Hepatocyte (in vitro differentiated cells): Measurements from ENCODE around the gene VAV1. TPM values are rescaled to one million over a fixed set of nuclear protein-coding genes. Genes with fewer than 3 reads are reported as not detected.
"Not testable (repeated sequence)": the region's sequence is repeated elsewhere in the genome, so short reads cannot be mapped to it uniquely, and the experiment has no call there.

Experiments used
- DNase-seq: peaks from one replicate; pipeline ENCODE4 v3.0.0-alpha.2; 2016; ENCODE audit warnings: low spot score
- H2AFZ ChIP-seq: fragments of 200-600 bp; sonication (generic); 2 replicates; pipeline ENCODE4 v1.6.0; 2016; ENCODE audit warnings: antibody characterized with exemption, mild to moderate bottlenecking
- H3K27ac ChIP-seq: fragments of 200-600 bp; sonication (generic); 2 replicates; pipeline ENCODE4 v1.5.1; 2016; ENCODE audit warnings: mild to moderate bottlenecking
- H3K27me3 ChIP-seq: fragments of 200-600 bp; sonication (generic); 2 replicates; pipeline ENCODE4 v1.6.1; 2016
- H3K36me3 ChIP-seq: fragments of 200-600 bp; sonication (generic); replicated peaks from 2 replicates; pipeline ENCODE4 v1.5.1; 2016; ENCODE audit warnings: low read depth; ENCODE audit not compliant: insufficient read depth
- H3K4me1 ChIP-seq: fragments of 200-600 bp; sonication (generic); 2 replicates; pipeline ENCODE4 v1.5.1; 2016; ENCODE audit warnings: mild to moderate bottlenecking, moderate library complexity; ENCODE audit not compliant: insufficient read depth
- H3K4me2 ChIP-seq: fragments of 200-600 bp; sonication (generic); 2 replicates; pipeline ENCODE4 v1.6.0; 2016
- H3K4me3 ChIP-seq: fragments of 200-600 bp; sonication (generic); 2 replicates; pipeline ENCODE4 v1.5.1; 2016; ENCODE audit warnings: mild to moderate bottlenecking
- H3K79me2 ChIP-seq: fragments of 200-600 bp; sonication (generic); 2 replicates; pipeline ENCODE4 v1.6.0; 2017; ENCODE audit warnings: mild to moderate bottlenecking
- H3K9me2 ChIP-seq: fragments of 200-600 bp; sonication (generic); replicated peaks from 2 replicates; pipeline ENCODE4 v1.6.0; 2017; ENCODE audit warnings: mild to moderate bottlenecking; ENCODE audit not compliant: insufficient read depth
- H3K9me3 ChIP-seq: fragments of 200-600 bp; sonication (generic); 2 replicates; pipeline ENCODE4 v1.5.1; 2016; ENCODE audit warnings: low read depth, mild to moderate bottlenecking
- H4K20me1 ChIP-seq: fragments of 200-600 bp; sonication (generic); 2 replicates; pipeline ENCODE4 v1.6.0; 2016; ENCODE audit warnings: mild to moderate bottlenecking; ENCODE audit not compliant: insufficient read depth, poor library complexity, severe bottlenecking
- CTCF ChIP-seq: fragments of 200-600 bp; sonication (generic); IDR thresholded peaks from 2 replicates; pipeline ENCODE4 v1.5.1; 2016; ENCODE audit warnings: antibody characterized with exemption, mild to moderate bottlenecking; ENCODE audit not compliant: poor library complexity
- EZH2 ChIP-seq: fragments of 200-600 bp; sonication (generic); IDR thresholded peaks from 2 replicates; pipeline ENCODE4 v1.6.1; 2016; ENCODE audit warnings: antibody characterized with exemption, mild to moderate bottlenecking, borderline replicate concordance
- EZH2phosphoT487 ChIP-seq: fragments of 200-600 bp; sonication (generic); IDR thresholded peaks from one replicate; pipeline ENCODE4 v1.6.1; 2018; ENCODE audit warnings: antibody characterized with exemption, mild to moderate bottlenecking, low read depth, moderate library complexity; ENCODE audit not compliant: unreplicated experiment, severe bottlenecking
- WGBS: methylation state at CpG from one replicate; pipeline ENCODE4 v1.1.6; 2016; ENCODE audit warnings: low lambda C conversion rate; ENCODE audit errors: missing lambda C conversion rate; 5-methylcytosine and 5-hydroxymethylcytosine counted together
- polyA plus RNA-seq: library from polyadenylated mRNA; unstranded; fragments of >200 nt; fragmentation: Nextera tagmentation; extraction: Ambion mirVana; gene quantifications from 2 replicates; pipeline ENCODE4 v1.2.1, GENCODE V29; 2016
- total RNA-seq: library from RNA; depleted of rRNA; stranded (reverse); fragments of >200 nt; gene quantifications from 2 replicates; pipeline ENCODE4 v1.2.3, GENCODE V29; 2014

The VAV1 gene
- total and polyA plus RNA-seq, 2 experiments from 2014 or later = 0.23 TPM; not detected in 1

GRCh38 chr19:6864325-6864940, 91.9 kb downstream of the VAV1 start:
- H3K27ac ChIP-seq = no peak overlapping the region
- no peak overlapping the region for H3K4me3 ChIP-seq
- H3K9me2 ChIP-seq = no peaks in the 10 kb centered on the region
- H3K36me3 ChIP-seq = no peaks in the 10 kb centered on the region
- no peak overlapping the region for H3K4me2 ChIP-seq
- no peaks in the 10 kb centered on the region for H3K4me1 ChIP-seq
- WGBS = 78% methylated on average over 9 of the region's 9 CpGs
- no peak for DNase-seq
- peaks cover 5% of the 10 kb centered on the region for H3K27me3 ChIP-seq
- H4K20me1 ChIP-seq = no peaks in the 10 kb centered on the region
- no peaks in the 10 kb centered on the region for H3K9me3 ChIP-seq
- no peaks in the 10 kb centered on the region for H3K79me2 ChIP-seq
- no peak for TF ChIP-seq EZH2
- H2AFZ ChIP-seq = no peak overlapping the region

GRCh38 chr19:6865849-6866248, 93.3 kb downstream of the VAV1 start:
- peaks cover 5% of the 10 kb centered on the region for H3K27me3 ChIP-seq
- no peaks in the 10 kb centered on the region for H3K79me2 ChIP-seq
- no peaks in the 10 kb centered on the region for H3K36me3 ChIP-seq
- 79% methylated on average over 10 of the region's 10 CpGs for WGBS
- H4K20me1 ChIP-seq = no peaks in the 10 kb centered on the region
- DNase-seq = no peak
- no peak overlapping the region for H3K4me2 ChIP-seq
- no peak overlapping the region for H3K27ac ChIP-seq
- no peak for TF ChIP-seq EZH2
- TF ChIP-seq CTCF = no peak
- no peak for TF ChIP-seq EZH2phosphoT487
- H3K4me1 ChIP-seq = no peaks in the 10 kb centered on the region
- no peak overlapping the region for H3K4me3 ChIP-seq
- no peaks in the 10 kb centered on the region for H3K9me2 ChIP-seq
- no peaks in the 10 kb centered on the region for H3K9me3 ChIP-seq
- H2AFZ ChIP-seq = no peak overlapping the region

DNA sequence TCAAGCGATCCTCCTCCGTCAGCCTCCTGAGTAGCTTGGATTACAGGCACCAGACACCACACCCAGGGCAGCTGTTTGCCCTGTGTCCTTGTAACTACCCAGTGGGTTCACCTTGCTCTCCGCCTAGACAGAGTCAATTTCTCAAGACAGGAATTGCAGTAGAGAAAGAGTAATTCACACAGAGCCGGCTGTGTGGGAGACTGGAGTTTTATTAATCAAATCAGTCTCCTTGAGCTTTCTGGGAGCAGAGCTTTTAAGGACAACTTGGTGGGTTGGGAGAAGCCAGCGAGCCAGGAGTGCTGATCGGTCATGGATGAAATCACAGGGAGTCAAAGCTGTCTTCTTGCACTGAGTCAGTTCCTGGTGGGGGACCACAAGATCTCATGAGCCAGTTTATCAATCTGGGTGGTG, 94.2 kb downstream of the VAV1 start:
- Histone ChIP-seq H3K9me2 (no peaks in the 10 kb centered on the region), H4K20me1 (no peaks in the 10 kb centered on the region), H3K27ac (no peak overlapping the region), H3K4me1 (no peaks in the 10 kb centered on the region), H2AFZ (no peak overlapping the region), H3K36me3 (no peaks in the 10 kb centered on the region), H3K4me3 (no peak overlapping the region), H3K9me3 (no peaks in the 10 kb centered on the region), H3K27me3 (peaks cover 5% of the 10 kb centered on the region), H3K79me2 (no peaks in the 10 kb centered on the region), H3K4me2 (no peak overlapping the region)
- TF ChIP-seq EZH2 = no peak
- TF ChIP-seq EZH2phosphoT487 = no peak
- no peak for TF ChIP-seq CTCF
- DNase-seq = no peak
- WGBS = 72% methylated on average over 6 of the region's 6 CpGs

GRCh38 chr19:6868351-6868750, 95.8 kb downstream of the VAV1 start:
- H3K4me3 ChIP-seq = no peak overlapping the region
- no peaks in the 10 kb centered on the region for H4K20me1 ChIP-seq
- H3K27me3 ChIP-seq = peaks cover 5% of the 10 kb centered on the region
- DNase-seq = no peak
- no peak overlapping the region for H2AFZ ChIP-seq
- no peaks in the 10 kb centered on the region for H3K9me2 ChIP-seq
- no peak overlapping the region for H3K27ac ChIP-seq
- no peak for TF ChIP-seq EZH2
- TF ChIP-seq EZH2phosphoT487 = no peak
- no peak for TF ChIP-seq CTCF
- no peaks in the 10 kb centered on the region for H3K4me1 ChIP-seq
- 34% methylated on average over 4 of the region's 4 CpGs for WGBS
- no peaks in the 10 kb centered on the region for H3K36me3 ChIP-seq
- H3K9me3 ChIP-seq = no peaks in the 10 kb centered on the region
- no peak overlapping the region for H3K4me2 ChIP-seq
- no peaks in the 10 kb centered on the region for H3K79me2 ChIP-seq

GRCh38 chr19:6869151-6869882, 96.8 kb downstream of the VAV1 start:
- not testable (repeated sequence) for H3K27me3 ChIP-seq, H3K4me2 ChIP-seq, H4K20me1 ChIP-seq, H3K9me3 ChIP-seq, H3K9me2 ChIP-seq, H3K4me3 ChIP-seq, DNase-seq, H3K4me1 ChIP-seq, H3K79me2 ChIP-seq, H3K27ac ChIP-seq, H2AFZ ChIP-seq, H3K36me3 ChIP-seq
- 87% methylated on average over 22 of the region's 22 CpGs for WGBS
